CD14-positive monocyte (primary cell): ENCODE data around the gene LRRC42. TPM values are rescaled to one million over a fixed set of nuclear protein-coding genes. Genes with fewer than 3 reads are reported as not detected.
A peak's percentile ranks its signal among the peaks of the same experiment; 100 is the strongest.

Experiments
- DNase-seq, 3 donors: peaks; one replicate each; pipeline ENCODE4 v3.0.0-alpha.2; 2011 to 2022
- H2AFZ ChIP-seq: 2 replicates; pipeline ENCODE4 v1.6.0; 2012; ENCODE audit warnings: mild to moderate bottlenecking, low read depth, low read length, inconsistent platforms; ENCODE audit not compliant: insufficient read depth, poor library complexity, severe bottlenecking
- H3K27ac ChIP-seq, 2 donors: 1 replicate in 1 of 2; 2 replicates in 1 of 2; pipeline ENCODE4 v1.5.1; 2012 to 2013; ENCODE audit warnings: low read length in 2 of 2, control low read depth in 1 of 2, inconsistent platforms in 1 of 2, low read depth in 1 of 2, mild to moderate bottlenecking in 1 of 2
- H3K27me3 ChIP-seq, 2 donors: one replicate each; pipeline versions ENCODE4 v1.6.0 to v1.6.1; 2011 to 2013; ENCODE audit warnings: low read length in 2 of 2; ENCODE audit not compliant: control insufficient read depth in 2 of 2, insufficient read depth in 2 of 2
- H3K36me3 ChIP-seq, 2 donors: replicated peaks in 1 of 2; 1 replicate in 1 of 2; 2 replicates in 1 of 2; pipeline versions ENCODE4 v1.5.1 to v1.6.1; 2012 to 2013; ENCODE audit warnings: low read length in 2 of 2, control low read depth in 1 of 2, inconsistent platforms in 1 of 2, mild to moderate bottlenecking in 1 of 2; ENCODE audit not compliant: insufficient read depth in 2 of 2, control insufficient read depth in 1 of 2
- H3K4me1 ChIP-seq, 2 donors: 1 replicate in 1 of 2; 2 replicates in 1 of 2; pipeline versions ENCODE4 v1.5.1 to v1.6.1; 2012 to 2013; ENCODE audit warnings: low read length in 2 of 2, control low read depth in 1 of 2, inconsistent platforms in 1 of 2, mild to moderate bottlenecking in 1 of 2, moderate library complexity in 1 of 2; ENCODE audit not compliant: insufficient read depth in 2 of 2, control insufficient read depth in 1 of 2
- H3K4me2 ChIP-seq: replicated peaks from 2 replicates; pipeline ENCODE3; 2012; ENCODE audit warnings: low read length, moderate library complexity, mild to moderate bottlenecking; ENCODE audit not compliant: poor library complexity, severe bottlenecking; ENCODE audit errors: extremely low read depth
- H3K4me3 ChIP-seq, 3 experiments: fragments of 200-600 bp in 1 of 3; sonication (generic) in 1 of 3; replicated peaks in 1 of 3; 1 replicate in 2 of 3; 2 replicates in 1 of 3; pipeline ENCODE4 v1.5.1; 2011 to 2013; ENCODE audit warnings: low read length in 3 of 3, mild to moderate bottlenecking in 3 of 3, control low read depth in 2 of 3, low read depth in 2 of 3, inconsistent platforms in 1 of 3, moderate library complexity in 1 of 3
- H3K79me2 ChIP-seq: 2 replicates; pipeline ENCODE4 v1.6.0; 2012; ENCODE audit warnings: mild to moderate bottlenecking, control low read depth, inconsistent platforms, low read length, moderate library complexity; ENCODE audit not compliant: insufficient read depth
- H3K9ac ChIP-seq: 2 replicates; pipeline ENCODE4 v1.6.0; 2017; ENCODE audit warnings: low read length, mild to moderate bottlenecking; ENCODE audit not compliant: insufficient read depth, poor library complexity, severe bottlenecking
- H3K9me3 ChIP-seq, 2 donors: replicated peaks in 1 of 2; 1 replicate in 1 of 2; 2 replicates in 1 of 2; pipeline versions ENCODE4 v1.5.1 to v1.6.1; 2012 to 2013; ENCODE audit warnings: low read length in 2 of 2, control low read depth in 1 of 2; ENCODE audit not compliant: control insufficient read depth in 1 of 2, insufficient read depth in 1 of 2
- H4K20me1 ChIP-seq: 2 replicates; pipeline ENCODE4 v1.6.0; 2012; ENCODE audit warnings: mild to moderate bottlenecking, low read length, control low read depth, moderate library complexity; ENCODE audit not compliant: insufficient read depth
- H3K27ac Mint-ChIP-seq, 7 donors: one replicate each; pipeline ENCODE4 v1.8.0; 2020; ENCODE audit warnings: mild to moderate bottlenecking in 7 of 7, mixed read lengths in 7 of 7, moderate library complexity in 6 of 7, inconsistent platforms in 2 of 7
- H3K27me3 Mint-ChIP-seq, 3 donors: one replicate each; pipeline ENCODE4 v1.8.0; 2021 to 2022; ENCODE audit warnings: low read depth in 3 of 3, mild to moderate bottlenecking in 3 of 3, mixed read lengths in 3 of 3, moderate library complexity in 3 of 3, inconsistent platforms in 1 of 3
- H3K36me3 Mint-ChIP-seq, 2 donors: one replicate each; pipeline ENCODE4 v1.8.0; 2020; ENCODE audit warnings: mixed read lengths in 2 of 2, inconsistent platforms in 1 of 2, mild to moderate bottlenecking in 1 of 2
- H3K4me1 Mint-ChIP-seq: one replicate; pipeline ENCODE4 v1.8.0; 2020; ENCODE audit warnings: mild to moderate bottlenecking, mixed read lengths
- H3K4me3 Mint-ChIP-seq, 2 donors: one replicate each; pipeline ENCODE4 v1.8.0; 2020; ENCODE audit warnings: mild to moderate bottlenecking in 2 of 2, mixed read lengths in 2 of 2, moderate library complexity in 1 of 2
- H3K9me3 Mint-ChIP-seq, 7 donors: one replicate each; pipeline ENCODE4 v1.8.0; 2020 to 2022; ENCODE audit warnings: mixed read lengths in 7 of 7, mild to moderate bottlenecking in 6 of 7, moderate library complexity in 6 of 7, inconsistent platforms in 2 of 7
- WGBS: methylation state at CpG from one replicate; pipeline ENCODE4 v1.1.5; 2013; ENCODE audit warnings: missing lambda C conversion rate; ENCODE audit not compliant: insufficient coverage; 5-methylcytosine and 5-hydroxymethylcytosine counted together
- intact Hi-C, 2 donors: fragments of 100-400 bp; cut with micrococcal nuclease; formaldehyde crosslinking; loops; one replicate each; pipeline versions ENCODE4 v1.15.0 to v1.15.1; 2023
- polyA plus RNA-seq, 3 donors: library from polyadenylated mRNA; depleted of rRNA in 1 of 3; unstranded in 2 of 3; stranded (reverse) in 1 of 3; fragments of 300-500 nt in 2 of 3; fragments of >200 nt in 1 of 3; fragmentation: Illumina TruSeq in 2 of 3; gene quantifications; 1 replicate in 2 of 3; 2 replicates in 1 of 3; pipeline ENCODE4 v1.2.3, GENCODE V29; 2012 to 2021
- TF ChIP-seq, protein P1 (sequence below): fragments of 200-600 bp; IDR thresholded peaks from one replicate; pipeline ENCODE4 v1.8.0; 2022; ENCODE audit warnings: antibody characterized with exemption, mild to moderate bottlenecking

The LRRC42 gene
- polyA plus RNA-seq, 3 donors: 5.6 to 7.3 (median 7.3) TPM

DNA sequence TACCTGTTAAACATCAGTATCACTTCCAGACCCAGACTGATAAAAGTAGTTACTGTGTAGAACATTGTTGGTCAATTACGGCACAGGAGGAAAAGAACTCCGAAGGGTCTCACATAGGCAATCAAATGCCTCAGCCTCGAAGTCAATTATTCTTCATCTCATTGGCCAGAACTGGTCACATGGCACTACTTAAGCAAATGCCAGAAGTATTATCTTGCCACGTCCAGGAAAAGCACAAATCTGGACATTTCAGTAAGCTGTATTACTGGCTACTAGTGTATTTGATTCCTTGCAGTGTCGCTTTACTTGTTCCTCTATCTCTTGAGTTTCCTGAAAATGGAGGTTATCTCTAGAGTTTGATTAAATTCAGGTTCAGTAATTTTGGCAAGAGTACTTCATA is 27.8 kb upstream of the LRRC42 start:
- WGBS: 94% methylated on average over 3 of the region's 5 CpGs
- Mint-ChIP-seq H3K9me3 (no peaks in the 10 kb centered on the region), H3K27me3 (peaks cover 0 to 1% (median 0%) of the 10 kb centered on the region in 3 donors), H3K4me1 (no peaks in the 10 kb centered on the region), H3K27ac (no peak overlapping the region), H3K36me3 (peaks cover 43 to 52% of the 10 kb centered on the region in 2 donors), H3K4me3 (no peak overlapping the region)
- Histone ChIP-seq H3K36me3 (peaks cover 20 to 77% of the 10 kb centered on the region in 2 donors), H3K27ac (no peak overlapping the region), H3K27me3 (no peaks in the 10 kb centered on the region), H3K9me3 (no peaks in the 10 kb centered on the region), H3K79me2 (no peaks in the 10 kb centered on the region), H3K4me3 (no peak overlapping the region), H3K4me2 (no peak overlapping the region), H4K20me1 (no peaks in the 10 kb centered on the region), H3K9ac (no peak overlapping the region), H2AFZ (no peak overlapping the region), H3K4me1 (no peaks in the 10 kb centered on the region)
- TF ChIP-seq, protein P1, sequence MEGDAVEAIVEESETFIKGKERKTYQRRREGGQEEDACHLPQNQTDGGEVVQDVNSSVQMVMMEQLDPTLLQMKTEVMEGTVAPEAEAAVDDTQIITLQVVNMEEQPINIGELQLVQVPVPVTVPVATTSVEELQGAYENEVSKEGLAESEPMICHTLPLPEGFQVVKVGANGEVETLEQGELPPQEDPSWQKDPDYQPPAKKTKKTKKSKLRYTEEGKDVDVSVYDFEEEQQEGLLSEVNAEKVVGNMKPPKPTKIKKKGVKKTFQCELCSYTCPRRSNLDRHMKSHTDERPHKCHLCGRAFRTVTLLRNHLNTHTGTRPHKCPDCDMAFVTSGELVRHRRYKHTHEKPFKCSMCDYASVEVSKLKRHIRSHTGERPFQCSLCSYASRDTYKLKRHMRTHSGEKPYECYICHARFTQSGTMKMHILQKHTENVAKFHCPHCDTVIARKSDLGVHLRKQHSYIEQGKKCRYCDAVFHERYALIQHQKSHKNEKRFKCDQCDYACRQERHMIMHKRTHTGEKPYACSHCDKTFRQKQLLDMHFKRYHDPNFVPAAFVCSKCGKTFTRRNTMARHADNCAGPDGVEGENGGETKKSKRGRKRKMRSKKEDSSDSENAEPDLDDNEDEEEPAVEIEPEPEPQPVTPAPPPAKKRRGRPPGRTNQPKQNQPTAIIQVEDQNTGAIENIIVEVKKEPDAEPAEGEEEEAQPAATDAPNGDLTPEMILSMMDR: no peak
- no peak for DNase-seq
- intact Hi-C loops: no loop called here

DNA sequence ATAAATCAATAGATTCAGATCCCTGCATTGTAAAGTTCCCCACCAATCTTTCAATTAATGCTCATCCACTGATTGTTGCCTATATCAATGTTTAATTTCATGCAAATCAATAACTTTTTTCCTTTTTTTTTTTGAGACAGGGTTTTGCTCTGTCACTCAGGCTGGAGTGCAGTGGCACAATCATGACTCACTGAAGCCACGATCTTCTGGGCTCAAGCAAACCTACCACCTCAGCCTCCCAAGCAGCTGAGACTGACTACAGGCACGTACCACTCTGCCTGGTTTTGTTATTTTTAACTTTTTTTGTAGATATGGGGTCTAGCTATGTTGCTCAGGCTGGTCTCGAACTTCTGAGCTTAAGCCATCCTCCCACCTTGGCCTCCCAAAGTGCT is 26.5 kb upstream of the LRRC42 start:
- Histone ChIP-seq H3K9me3 (no peaks in the 10 kb centered on the region), H2AFZ (no peak overlapping the region), H3K4me1 (no peaks in the 10 kb centered on the region), H4K20me1 (no peaks in the 10 kb centered on the region), H3K27ac (no peak overlapping the region), H3K79me2 (no peaks in the 10 kb centered on the region), H3K4me3 (no peak overlapping the region), H3K36me3 (peaks cover 20 to 83% of the 10 kb centered on the region in 2 donors), H3K27me3 (no peaks in the 10 kb centered on the region), H3K4me2 (no peak overlapping the region), H3K9ac (no peak overlapping the region)
- Mint-ChIP-seq H3K27me3 (peaks cover 0 to 1% (median 0%) of the 10 kb centered on the region in 3 donors), H3K4me1 (no peaks in the 10 kb centered on the region), H3K4me3 (no peak overlapping the region), H3K9me3 (no peaks in the 10 kb centered on the region), H3K36me3 (peaks cover 41 to 58% of the 10 kb centered on the region in 2 donors), H3K27ac (peak overlapping the region in 1 of 7 donors; percentile 29)
- no peak for DNase-seq
- TF ChIP-seq, protein P1: no peak
- no CpG with 5 or more reads among the region's 3 CpGs for WGBS
- intact Hi-C loops: no loop called here
